ENCODE results near the gene INTS4.

DNA sequence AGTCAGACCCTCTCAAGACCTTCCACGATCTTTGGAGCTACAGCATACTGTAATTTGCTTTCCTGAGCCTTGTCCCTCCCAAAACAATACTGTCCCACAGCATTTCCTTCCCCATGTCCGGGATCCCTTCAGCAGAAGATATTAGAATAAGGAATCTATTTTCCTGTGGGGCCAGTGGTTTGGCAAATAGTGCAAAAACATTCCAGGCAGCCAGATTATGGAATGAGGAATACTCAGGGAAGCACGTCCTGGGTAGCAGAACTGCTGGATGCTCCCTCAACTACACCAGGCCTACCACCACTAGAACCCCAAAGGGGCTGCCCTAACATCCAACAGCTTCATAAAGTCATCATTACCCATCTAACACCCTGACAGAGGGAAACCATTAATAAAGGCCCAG is 112.1 kb downstream of the INTS4 start:
- TF ChIP-seq POLR2A (IDR thresholded peaks at IDR 0.05) (no peak), CTCF (IDR thresholded peaks at IDR 0.05) (no peak)
